Measurements from ENCODE around the gene SASH1.

- TF ChIP-seq, protein P1, sequence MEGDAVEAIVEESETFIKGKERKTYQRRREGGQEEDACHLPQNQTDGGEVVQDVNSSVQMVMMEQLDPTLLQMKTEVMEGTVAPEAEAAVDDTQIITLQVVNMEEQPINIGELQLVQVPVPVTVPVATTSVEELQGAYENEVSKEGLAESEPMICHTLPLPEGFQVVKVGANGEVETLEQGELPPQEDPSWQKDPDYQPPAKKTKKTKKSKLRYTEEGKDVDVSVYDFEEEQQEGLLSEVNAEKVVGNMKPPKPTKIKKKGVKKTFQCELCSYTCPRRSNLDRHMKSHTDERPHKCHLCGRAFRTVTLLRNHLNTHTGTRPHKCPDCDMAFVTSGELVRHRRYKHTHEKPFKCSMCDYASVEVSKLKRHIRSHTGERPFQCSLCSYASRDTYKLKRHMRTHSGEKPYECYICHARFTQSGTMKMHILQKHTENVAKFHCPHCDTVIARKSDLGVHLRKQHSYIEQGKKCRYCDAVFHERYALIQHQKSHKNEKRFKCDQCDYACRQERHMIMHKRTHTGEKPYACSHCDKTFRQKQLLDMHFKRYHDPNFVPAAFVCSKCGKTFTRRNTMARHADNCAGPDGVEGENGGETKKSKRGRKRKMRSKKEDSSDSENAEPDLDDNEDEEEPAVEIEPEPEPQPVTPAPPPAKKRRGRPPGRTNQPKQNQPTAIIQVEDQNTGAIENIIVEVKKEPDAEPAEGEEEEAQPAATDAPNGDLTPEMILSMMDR (conservative IDR thresholded peaks at IDR 0.05; ENCODE audit: low read depth, low read length): no peak
- TF ChIP-seq EZH2 (IDR thresholded peaks at IDR 0.05; ENCODE audit: low read length, unreplicated experiment) (no peak), EZH2phosphoT487 (IDR thresholded peaks at IDR 0.05; ENCODE audit: borderline replicate concordance, low read length) (no peak)
Measured at GRCh38 chr6:148329596-148330381, 12.8 kb upstream of the SASH1 start.

Measured in PC-3 (cell line).